Measurements from ENCODE around the gene FOXJ2.

Gene FOXJ2

DNA sequence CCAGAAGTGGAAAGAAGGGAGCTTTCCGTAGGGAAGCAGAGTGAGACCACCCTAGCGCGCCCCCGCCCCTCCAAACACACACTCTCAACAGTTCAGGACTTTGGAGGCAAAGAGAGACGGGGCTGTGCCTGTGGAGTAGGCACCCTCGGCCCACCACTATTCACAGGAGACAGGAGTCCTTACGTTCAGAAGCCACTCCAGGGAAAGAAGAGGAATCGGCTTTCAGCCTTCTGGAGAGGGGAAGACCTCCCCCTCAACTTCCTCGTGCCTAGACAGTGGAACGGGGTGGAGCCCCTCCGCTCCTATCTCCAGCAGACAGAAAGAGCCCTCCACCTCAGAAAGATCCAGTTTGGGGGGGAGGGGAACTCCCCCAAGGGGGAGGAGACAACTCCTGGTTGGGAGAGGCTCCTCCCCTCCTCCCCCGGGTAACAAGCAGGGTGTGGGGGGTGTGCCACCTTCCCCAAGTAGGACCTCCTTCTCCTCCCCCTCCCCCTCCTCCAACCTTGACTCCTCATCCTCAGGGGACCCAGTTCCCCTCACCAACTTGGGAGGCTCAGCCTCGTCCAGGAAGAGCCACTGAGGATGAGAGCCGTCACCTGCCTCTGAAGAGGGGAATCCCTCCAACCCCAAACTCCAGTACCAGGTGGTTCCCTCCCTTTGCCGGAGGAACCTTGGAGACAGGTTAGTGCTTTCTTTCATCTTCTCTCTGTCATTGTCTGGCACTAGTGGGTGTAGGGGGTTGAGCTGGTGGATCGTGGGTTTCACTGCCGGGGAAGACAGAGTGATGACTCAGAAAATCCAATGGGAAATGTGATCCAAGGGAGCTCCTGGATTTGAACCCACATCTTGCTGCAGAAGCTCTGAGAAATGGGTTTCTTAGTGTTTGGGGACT is 883 bp downstream of the FOXJ2 start:
- peak overlapping the region; percentile 91 for H3K4me3 ChIP-seq (replicated peaks; ENCODE audit: low read depth, low read length)
- TF ChIP-seq, protein P1, sequence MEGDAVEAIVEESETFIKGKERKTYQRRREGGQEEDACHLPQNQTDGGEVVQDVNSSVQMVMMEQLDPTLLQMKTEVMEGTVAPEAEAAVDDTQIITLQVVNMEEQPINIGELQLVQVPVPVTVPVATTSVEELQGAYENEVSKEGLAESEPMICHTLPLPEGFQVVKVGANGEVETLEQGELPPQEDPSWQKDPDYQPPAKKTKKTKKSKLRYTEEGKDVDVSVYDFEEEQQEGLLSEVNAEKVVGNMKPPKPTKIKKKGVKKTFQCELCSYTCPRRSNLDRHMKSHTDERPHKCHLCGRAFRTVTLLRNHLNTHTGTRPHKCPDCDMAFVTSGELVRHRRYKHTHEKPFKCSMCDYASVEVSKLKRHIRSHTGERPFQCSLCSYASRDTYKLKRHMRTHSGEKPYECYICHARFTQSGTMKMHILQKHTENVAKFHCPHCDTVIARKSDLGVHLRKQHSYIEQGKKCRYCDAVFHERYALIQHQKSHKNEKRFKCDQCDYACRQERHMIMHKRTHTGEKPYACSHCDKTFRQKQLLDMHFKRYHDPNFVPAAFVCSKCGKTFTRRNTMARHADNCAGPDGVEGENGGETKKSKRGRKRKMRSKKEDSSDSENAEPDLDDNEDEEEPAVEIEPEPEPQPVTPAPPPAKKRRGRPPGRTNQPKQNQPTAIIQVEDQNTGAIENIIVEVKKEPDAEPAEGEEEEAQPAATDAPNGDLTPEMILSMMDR (IDR thresholded peaks at IDR 0.05; ENCODE audit: low read length, missing control alignments): no peak
- DNase-seq (ENCODE audit: low read depth): peak; percentile 33

DNA sequence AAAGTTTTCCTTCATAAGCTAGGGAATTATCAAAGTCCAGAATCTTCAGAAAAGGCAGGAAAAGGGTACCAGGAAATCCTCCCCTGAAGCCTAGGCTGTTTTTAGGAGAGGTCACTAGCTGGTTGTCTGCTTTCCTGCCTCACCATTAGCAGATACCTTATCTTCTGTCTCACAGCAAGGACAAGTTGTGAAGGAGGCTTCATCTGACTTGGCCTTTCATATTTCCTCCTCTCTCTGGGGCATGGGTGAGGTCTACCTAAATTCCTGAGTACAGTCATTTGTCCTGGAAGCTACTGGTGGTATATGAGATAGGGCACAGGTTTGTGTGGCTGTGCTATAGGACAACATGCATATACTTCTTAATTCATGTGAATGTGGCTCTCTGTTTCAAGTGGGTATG is 2.3 kb downstream of the FOXJ2 start:
- DNase-seq (ENCODE audit: low read depth): no peak
- TF ChIP-seq, protein P1 (IDR thresholded peaks at IDR 0.05; ENCODE audit: low read length, missing control alignments): no peak
- peak overlapping the region; percentile 91 for H3K4me3 ChIP-seq (replicated peaks; ENCODE audit: low read depth, low read length)

DNA sequence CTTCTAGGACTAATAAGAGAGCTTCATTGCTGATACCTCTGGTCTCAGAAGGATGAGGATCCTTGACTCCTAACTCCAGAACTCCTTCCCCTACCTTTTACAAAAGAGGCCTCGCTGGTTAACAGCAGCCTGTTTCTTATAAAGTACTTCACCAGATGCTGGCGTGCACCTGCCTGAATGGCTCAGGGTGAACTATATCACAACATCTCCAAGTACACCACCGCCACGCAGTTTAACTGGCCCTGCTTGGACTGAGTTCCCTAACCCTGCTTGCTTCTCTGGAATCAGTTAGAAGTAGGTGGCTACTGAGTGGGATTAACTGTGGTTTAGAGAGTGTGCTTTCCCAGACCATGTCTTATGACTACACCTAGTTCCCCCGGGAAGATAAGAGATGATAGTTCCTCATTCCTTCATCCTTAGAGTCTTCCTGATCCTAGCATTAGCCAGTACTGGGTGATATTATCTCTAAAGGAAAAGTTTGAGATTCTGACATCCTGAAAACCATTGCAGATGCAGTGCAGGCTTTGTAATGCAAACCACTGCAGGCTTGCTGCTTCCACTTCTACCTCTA is 3.0 kb downstream of the FOXJ2 start:
- DNase-seq (ENCODE audit: low read depth): no peak
- TF ChIP-seq, protein P1 (IDR thresholded peaks at IDR 0.05; ENCODE audit: low read length, missing control alignments): no peak
- H3K4me3 ChIP-seq (replicated peaks; ENCODE audit: low read depth, low read length): no peak overlapping the region

DNA sequence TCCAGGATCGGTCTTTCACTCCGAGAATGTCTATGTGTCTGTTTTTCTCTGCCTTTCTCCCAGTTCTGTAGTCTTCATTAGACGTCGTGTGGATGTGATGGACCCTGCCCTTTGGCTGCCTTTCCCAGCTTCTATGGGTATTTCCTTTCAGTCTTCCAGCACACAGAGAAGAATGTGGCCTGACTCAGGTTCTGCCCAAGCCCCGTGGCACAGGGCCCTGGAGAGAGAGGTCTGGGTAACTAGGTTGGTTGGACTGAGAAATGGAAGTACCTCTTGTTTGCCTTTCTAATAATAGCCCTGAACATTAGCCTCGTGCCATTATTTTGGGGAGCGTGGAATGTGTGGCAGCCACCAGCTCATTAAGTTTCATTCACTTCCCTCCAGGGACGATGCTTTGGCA is 3.8 kb downstream of the FOXJ2 start:
- DNase-seq (ENCODE audit: low read depth): no peak
- no peak overlapping the region for H3K4me3 ChIP-seq (replicated peaks; ENCODE audit: low read depth, low read length)
- TF ChIP-seq, protein P1 (IDR thresholded peaks at IDR 0.05; ENCODE audit: low read length, missing control alignments): no peak

DNA sequence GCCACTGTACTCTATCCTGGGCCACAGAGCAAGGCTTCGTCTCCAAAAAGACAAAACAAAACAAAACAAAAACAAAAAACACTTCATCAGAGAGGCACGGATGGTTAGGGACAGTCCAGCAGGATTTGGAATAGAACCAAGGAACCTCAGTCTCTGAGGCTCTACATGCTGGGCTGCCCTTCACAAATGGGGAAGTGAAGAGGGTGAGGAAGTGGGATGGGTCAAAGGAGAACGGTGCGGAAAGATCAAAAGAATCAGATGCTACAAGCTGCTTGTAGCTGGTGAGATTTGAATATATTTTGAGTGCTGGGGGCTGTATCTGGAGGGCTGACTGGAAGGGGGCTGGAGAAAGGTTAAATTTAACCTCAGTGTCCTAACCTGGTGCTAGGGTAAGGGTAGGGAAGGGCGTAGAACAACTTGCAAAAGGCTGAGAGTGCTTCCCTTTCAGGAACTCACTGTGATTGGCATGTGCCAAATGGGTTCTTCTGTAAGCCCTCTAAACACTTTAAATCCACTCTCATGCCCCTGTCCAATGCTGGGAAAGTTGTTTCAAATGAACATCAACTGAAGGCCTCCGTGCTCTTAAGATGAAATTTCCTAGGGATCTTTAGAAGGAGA is 4.6 kb downstream of the FOXJ2 start:
- no peak overlapping the region for H3K4me3 ChIP-seq (replicated peaks; ENCODE audit: low read depth, low read length)
- DNase-seq (ENCODE audit: low read depth): no peak
- TF ChIP-seq, protein P1 (IDR thresholded peaks at IDR 0.05; ENCODE audit: low read length, missing control alignments): no peak

DNA sequence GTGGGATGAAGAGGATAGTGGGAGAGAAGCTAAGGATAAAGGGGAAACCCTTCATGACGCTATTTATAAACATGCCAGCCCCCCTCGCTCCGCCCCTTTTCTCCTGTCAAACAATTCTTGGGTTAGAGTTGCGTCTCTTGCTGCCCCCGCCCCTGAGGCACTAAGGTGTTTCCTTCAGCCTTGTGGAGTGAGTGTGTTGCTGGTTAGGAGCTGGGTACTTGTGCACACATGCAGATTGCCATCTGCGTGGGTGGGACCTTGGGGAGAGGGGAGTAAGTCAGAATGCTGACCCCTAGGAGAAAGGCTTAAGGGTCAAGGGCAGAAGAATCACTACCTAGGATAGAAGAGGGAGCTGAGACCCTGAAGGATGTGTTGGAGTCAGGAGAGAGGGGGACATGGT is 5.4 kb downstream of the FOXJ2 start:
- DNase-seq (ENCODE audit: low read depth): no peak
- TF ChIP-seq, protein P1 (IDR thresholded peaks at IDR 0.05; ENCODE audit: low read length, missing control alignments): no peak
- H3K4me3 ChIP-seq (replicated peaks; ENCODE audit: low read depth, low read length): no peak overlapping the region

Measured in fibroblast of pulmonary artery (primary cell).